Subcutaneous abdominal adipose tissue (tissue), 5 donors: ENCODE results near the gene GLE1.

Source experiments
- H3K27ac ChIP-seq: one replicate; pipeline ENCODE4 v1.7.0; 2013; ENCODE audit warnings: low read depth, mild to moderate bottlenecking, inconsistent platforms, low read length, moderate library complexity
- H3K27me3 ChIP-seq, 5 donors: one replicate each; pipeline ENCODE4 v1.7.0; 2013; ENCODE audit warnings: low read length in 5 of 5, inconsistent platforms in 1 of 5; ENCODE audit not compliant: control insufficient read depth in 5 of 5, insufficient read depth in 4 of 5
- H3K36me3 ChIP-seq, 5 donors: one replicate each; pipeline ENCODE4 v1.7.0; 2013; ENCODE audit warnings: low read length in 5 of 5; ENCODE audit not compliant: control insufficient read depth in 5 of 5, insufficient read depth in 5 of 5
- H3K4me1 ChIP-seq, 5 donors: one replicate each; pipeline ENCODE4 v1.7.0; 2013; ENCODE audit warnings: low read length in 5 of 5, mild to moderate bottlenecking in 3 of 5, moderate library complexity in 1 of 5; ENCODE audit not compliant: control insufficient read depth in 5 of 5, insufficient read depth in 5 of 5
- H3K4me3 ChIP-seq, 5 donors: one replicate each; pipeline ENCODE4 v1.7.0; 2013; ENCODE audit warnings: low read length in 5 of 5, low read depth in 1 of 5
- H3K9ac ChIP-seq, 5 donors: one replicate each; pipeline ENCODE4 v1.7.0; 2013; ENCODE audit warnings: low read length in 5 of 5, mild to moderate bottlenecking in 4 of 5, moderate library complexity in 3 of 5
- H3K9me3 ChIP-seq, 5 donors: one replicate each; pipeline ENCODE4 v1.7.0; 2013; ENCODE audit warnings: low read length in 5 of 5; ENCODE audit not compliant: control insufficient read depth in 5 of 5
- donor health status: healthy.
- donor health status: healthy.
- donor health status: healthy.
- donor health status: healthy.
- donor health status: healthy.

The GLE1 gene, protein sequence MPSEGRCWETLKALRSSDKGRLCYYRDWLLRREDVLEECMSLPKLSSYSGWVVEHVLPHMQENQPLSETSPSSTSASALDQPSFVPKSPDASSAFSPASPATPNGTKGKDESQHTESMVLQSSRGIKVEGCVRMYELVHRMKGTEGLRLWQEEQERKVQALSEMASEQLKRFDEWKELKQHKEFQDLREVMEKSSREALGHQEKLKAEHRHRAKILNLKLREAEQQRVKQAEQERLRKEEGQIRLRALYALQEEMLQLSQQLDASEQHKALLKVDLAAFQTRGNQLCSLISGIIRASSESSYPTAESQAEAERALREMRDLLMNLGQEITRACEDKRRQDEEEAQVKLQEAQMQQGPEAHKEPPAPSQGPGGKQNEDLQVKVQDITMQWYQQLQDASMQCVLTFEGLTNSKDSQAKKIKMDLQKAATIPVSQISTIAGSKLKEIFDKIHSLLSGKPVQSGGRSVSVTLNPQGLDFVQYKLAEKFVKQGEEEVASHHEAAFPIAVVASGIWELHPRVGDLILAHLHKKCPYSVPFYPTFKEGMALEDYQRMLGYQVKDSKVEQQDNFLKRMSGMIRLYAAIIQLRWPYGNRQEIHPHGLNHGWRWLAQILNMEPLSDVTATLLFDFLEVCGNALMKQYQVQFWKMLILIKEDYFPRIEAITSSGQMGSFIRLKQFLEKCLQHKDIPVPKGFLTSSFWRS

DNA sequence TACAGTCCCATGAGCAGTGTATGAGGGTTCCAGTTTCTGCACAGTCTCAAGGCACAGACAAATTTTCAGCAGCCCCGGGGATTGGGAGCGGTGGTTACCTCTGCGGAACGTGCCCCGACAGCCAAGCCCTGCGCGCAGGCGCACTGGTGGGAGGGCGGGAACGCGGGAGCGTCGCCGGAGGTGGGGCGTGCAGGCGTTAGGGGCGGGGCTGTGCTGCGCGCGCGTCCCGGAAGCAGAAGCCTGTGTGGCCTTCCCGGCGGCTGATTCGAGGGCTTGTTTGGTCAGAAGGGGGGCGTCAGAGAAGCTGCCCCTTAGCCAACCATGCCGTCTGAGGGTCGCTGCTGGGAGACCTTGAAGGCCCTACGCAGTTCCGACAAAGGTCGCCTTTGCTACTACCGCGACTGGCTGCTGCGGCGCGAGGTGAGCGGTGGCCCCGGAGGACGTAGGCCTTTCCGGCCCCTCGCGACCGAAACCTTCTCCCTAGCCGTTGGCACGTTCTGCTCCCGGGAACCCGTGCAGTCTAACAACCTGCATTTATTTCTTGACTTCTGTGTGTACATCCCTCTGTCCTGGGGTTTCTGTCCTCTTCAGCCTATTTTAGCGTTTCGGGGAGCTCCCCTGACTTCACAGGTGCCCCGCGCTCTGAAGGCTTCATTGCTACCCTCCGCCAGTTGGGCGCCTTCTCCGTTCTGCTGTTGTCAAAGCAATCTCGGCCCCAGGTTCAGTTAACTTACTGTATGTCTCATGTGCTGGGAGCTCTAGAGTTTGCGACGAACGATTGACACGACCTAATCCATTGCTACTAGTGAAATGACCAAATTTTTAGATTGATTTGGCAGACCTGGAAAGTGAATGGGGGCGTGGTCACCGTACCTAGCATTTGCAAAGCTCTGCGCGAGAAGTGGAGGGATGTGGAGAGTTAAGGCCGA lies at the start of gene GLE1:
GLE1 (plus strand) TSS at position 235 of the 929 bp plus-strand sequence; CDS start at position 322, 87 bp downstream.
- peak within 1 kb of the TSS; percentile 71 for H3K27ac ChIP-seq
- H3K27me3 ChIP-seq = no peaks in the 10 kb centered on the region
- peaks cover 5 to 24% (median 21%) of the 10 kb centered on the region in 5 donors for H3K4me1 ChIP-seq
- H3K4me3 ChIP-seq = peak within 1 kb of the TSS; percentile 90 to 100 (median 96)
- H3K9ac ChIP-seq = peak within 1 kb of the TSS; percentile 64 to 99 (median 88)
- H3K9me3 ChIP-seq = no peaks in the 10 kb centered on the region
- H3K36me3 ChIP-seq = peaks cover 12 to 28% (median 16%) of the 10 kb centered on the region in 5 donors

DNA sequence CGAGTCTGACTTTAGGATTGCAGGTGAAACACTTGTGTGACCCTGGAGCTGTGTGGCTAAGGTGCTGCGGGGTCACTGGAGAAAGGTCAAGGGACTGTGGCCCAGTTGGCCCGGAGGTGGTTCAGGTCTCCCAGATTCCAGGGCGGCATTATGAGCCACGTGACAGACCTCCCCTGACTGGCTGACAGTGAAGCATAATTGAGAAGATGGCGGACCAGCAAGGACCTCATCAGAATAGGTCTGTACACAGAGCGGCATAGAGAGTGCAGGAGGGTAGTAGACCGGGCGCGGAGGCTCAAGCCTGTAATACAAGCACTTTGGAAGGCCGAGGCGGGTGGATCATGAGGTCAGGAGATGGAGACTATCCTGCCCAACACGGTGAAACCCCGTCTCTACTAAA lies 49.5 kb upstream of the GLE1 start:
- H3K9me3 ChIP-seq = no peaks in the 10 kb centered on the region
- H3K4me1 ChIP-seq = peaks cover 0 to 20% (median 16%) of the 10 kb centered on the region in 5 donors
- peaks cover 0 to 8% (median 3%) of the 10 kb centered on the region in 5 donors for H3K36me3 ChIP-seq
- no peak overlapping the region for H3K27ac ChIP-seq
- no peak overlapping the region for H3K9ac ChIP-seq
- peaks cover 0 to 3% (median 2%) of the 10 kb centered on the region in 5 donors for H3K27me3 ChIP-seq
- no peak overlapping the region for H3K4me3 ChIP-seq

GRCh38 chr9:128455849-128456612 lies 48.5 kb upstream of the GLE1 start, which contains the start of gene ODF2:
Gene ODF2 (plus strand): TSS chr9:128456006. CDS start chr9:128456092, 86 bp downstream.
- Histone ChIP-seq H3K27ac (peak within 1 kb of the TSS; percentile 41), H3K4me3 (peak within 1 kb of the TSS; percentile 79 to 91 (median 84)), H3K4me1 (peaks cover 0 to 20% (median 16%) of the 10 kb centered on the region in 5 donors), H3K27me3 (peaks cover 0 to 3% (median 2%) of the 10 kb centered on the region in 5 donors), H3K9ac (peak within 1 kb of the TSS in 4 of 5 donors; percentile 68 to 84 (median 78)), H3K9me3 (no peaks in the 10 kb centered on the region), H3K36me3 (peaks cover 0 to 19% (median 13%) of the 10 kb centered on the region in 5 donors)

DNA sequence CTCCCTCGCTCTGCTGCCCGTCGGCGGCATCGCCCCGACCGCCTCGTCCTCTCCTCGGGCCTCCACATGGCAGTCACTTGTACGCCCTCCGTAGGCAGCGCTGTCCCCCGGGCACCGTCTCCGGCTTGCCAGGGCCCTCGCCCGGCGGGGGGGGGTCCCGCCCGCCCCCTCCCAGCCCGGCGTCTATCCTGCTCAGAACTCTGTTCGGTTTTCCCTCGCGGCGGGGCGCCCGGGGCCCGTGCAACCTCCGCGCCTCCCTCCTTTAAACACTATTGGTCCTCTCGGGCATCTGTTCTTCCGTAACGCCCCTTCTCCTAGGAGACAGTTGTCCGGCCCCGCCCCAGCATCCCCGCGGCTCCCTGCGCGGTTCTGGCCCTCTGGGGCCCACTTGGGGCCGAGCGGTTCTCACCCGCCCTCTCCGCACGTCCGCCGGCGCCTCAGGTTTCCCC lies 47.9 kb upstream of the GLE1 start:
- peak overlapping the region in 4 of 5 donors; percentile 68 to 84 (median 75) for H3K9ac ChIP-seq
- H3K36me3 ChIP-seq = peaks cover 0 to 22% (median 14%) of the 10 kb centered on the region in 5 donors
- peak overlapping the region in 4 of 5 donors; percentile 79 to 88 (median 82) for H3K4me3 ChIP-seq
- H3K9me3 ChIP-seq = no peaks in the 10 kb centered on the region
- H3K27me3 ChIP-seq = peaks cover 0 to 3% (median 2%) of the 10 kb centered on the region in 5 donors
- H3K27ac ChIP-seq = peak overlapping the region; percentile 41
- H3K4me1 ChIP-seq = peaks cover 0 to 20% (median 16%) of the 10 kb centered on the region in 5 donors

DNA sequence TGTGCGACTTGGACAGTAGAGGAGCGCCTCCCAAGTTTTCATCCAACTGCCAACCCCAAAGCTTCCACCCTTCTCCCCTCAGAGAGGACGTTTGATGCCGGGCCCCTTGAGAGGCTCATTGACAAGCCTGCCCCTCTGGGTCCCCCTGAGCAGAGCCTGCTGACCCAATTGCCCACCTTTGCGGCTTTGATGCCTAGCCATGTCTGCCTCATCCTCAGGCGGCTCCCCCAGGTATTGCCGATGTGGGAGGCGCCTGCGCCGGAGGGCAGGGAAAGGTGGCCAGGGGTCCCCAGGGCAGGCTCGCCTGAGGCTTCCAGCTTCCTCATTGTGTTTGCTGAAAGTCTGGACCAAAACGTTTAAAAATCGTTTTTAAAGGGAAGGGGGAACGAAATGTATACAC lies 47.3 kb upstream of the GLE1 start:
- no peaks in the 10 kb centered on the region for H3K9me3 ChIP-seq
- no peak overlapping the region for H3K27ac ChIP-seq
- H3K9ac ChIP-seq = peak overlapping the region in 2 of 5 donors; percentile 68 to 84
- peaks cover 0 to 28% (median 19%) of the 10 kb centered on the region in 5 donors for H3K36me3 ChIP-seq
- H3K4me1 ChIP-seq = peaks cover 0 to 20% (median 16%) of the 10 kb centered on the region in 5 donors
- H3K4me3 ChIP-seq = peak overlapping the region in 4 of 5 donors; percentile 79 to 88 (median 82)
- no peaks in the 10 kb centered on the region for H3K27me3 ChIP-seq

- Histone ChIP-seq H3K4me1 (peaks cover 0 to 20% (median 16%) of the 10 kb centered on the region in 5 donors), H3K9ac (no peak overlapping the region), H3K9me3 (no peaks in the 10 kb centered on the region), H3K36me3 (peaks cover 3 to 42% (median 28%) of the 10 kb centered on the region in 5 donors), H3K27ac (no peak overlapping the region), H3K27me3 (no peaks in the 10 kb centered on the region), H3K4me3 (no peak overlapping the region)
Observed at GRCh38 chr9:128459011-128459410, 45.5 kb upstream of the GLE1 start.

DNA sequence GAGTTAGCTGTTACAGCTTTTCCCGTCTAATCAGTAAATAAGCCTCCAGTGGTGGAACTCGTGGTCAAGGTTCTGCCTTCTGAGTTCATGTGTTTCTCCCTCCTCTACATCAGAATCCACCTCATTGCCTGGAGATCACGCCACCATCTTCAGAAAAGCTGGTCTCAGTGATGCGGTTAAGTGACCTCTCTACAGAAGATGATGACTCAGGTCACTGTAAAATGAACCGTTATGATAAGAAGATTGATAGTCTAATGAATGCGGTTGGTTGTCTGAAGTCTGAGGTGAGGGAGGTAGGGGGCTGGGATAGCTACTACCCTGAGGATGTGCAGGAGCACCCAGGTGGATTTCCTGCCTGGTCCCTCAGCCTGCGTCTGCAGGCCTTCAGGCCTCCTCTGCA lies 35.4 kb upstream of the GLE1 start:
- Histone ChIP-seq H3K36me3 (peaks cover 0 to 35% (median 31%) of the 10 kb centered on the region in 5 donors), H3K27ac (no peak overlapping the region), H3K4me1 (peaks cover 0 to 8% (median 6%) of the 10 kb centered on the region in 5 donors), H3K4me3 (no peak overlapping the region), H3K9me3 (no peaks in the 10 kb centered on the region), H3K9ac (no peak overlapping the region), H3K27me3 (no peaks in the 10 kb centered on the region)

DNA sequence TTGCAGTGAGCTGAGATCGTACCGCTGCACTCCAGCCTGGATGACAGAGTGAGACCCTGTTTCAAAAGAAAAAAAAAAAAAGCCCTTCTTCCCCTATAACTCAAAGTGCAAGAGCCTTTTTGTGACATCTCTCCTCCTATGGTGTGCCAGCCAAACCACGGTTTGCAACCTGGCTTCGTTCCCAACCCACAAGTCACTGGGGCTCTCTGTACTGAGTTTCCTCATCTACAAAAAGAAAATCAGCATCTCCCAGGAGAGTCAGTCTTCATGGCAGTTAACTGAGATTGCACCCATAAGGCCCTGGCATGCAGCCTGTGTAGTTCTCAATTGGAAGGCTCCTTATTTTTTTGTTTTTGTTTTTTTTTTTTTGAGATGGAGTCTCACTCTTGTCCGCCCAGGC lies 34.0 kb upstream of the GLE1 start:
- Histone ChIP-seq H3K4me3 (no peak overlapping the region), H3K9me3 (no peaks in the 10 kb centered on the region), H3K27me3 (no peaks in the 10 kb centered on the region), H3K36me3 (peaks cover 5 to 39% (median 25%) of the 10 kb centered on the region in 5 donors), H3K27ac (no peak overlapping the region), H3K4me1 (peaks cover 0 to 8% (median 6%) of the 10 kb centered on the region in 5 donors), H3K9ac (no peak overlapping the region)
